Colonic mucosa (tissue), 4 donors: ENCODE measurements around the gene BMP5. TPM values are rescaled to one million over a fixed set of nuclear protein-coding genes. Genes with fewer than 3 reads are reported as not detected.

ENCODE experiments used
- DNase-seq: peaks from one replicate; pipeline ENCODE4 v3.0.0-alpha.2; 2020
- H3K27ac ChIP-seq: fragments of 200-600 bp; one replicate; pipeline ENCODE4 v1.8.0; 2021
- H3K27me3 ChIP-seq: fragments of 200-600 bp; one replicate; pipeline ENCODE4 v1.8.0; 2021
- H3K36me3 ChIP-seq: fragments of 200-600 bp; one replicate; pipeline ENCODE4 v1.8.0; 2021
- H3K4me1 ChIP-seq: fragments of 200-600 bp; one replicate; pipeline ENCODE4 v1.8.0; 2021; ENCODE audit warnings: mild to moderate bottlenecking
- H3K4me3 ChIP-seq: fragments of 200-600 bp; one replicate; pipeline ENCODE4 v1.8.0; 2021
- H3K9ac ChIP-seq, 2 donors: one replicate each; pipeline ENCODE4 v1.7.0; 2013; ENCODE audit warnings: control low read depth in 2 of 2, low read depth in 2 of 2, low read length in 2 of 2
- H3K9me3 ChIP-seq: fragments of 200-600 bp; one replicate; pipeline ENCODE4 v1.8.0; 2021
- intact Hi-C: fragments of 100-400 bp; cut with DNase I; formaldehyde crosslinking; loops from one replicate; pipeline ENCODE4 v1.14.1; 2022
- total RNA-seq, 2 donors: library from RNA; stranded (reverse); fragmentation: NEBNext Ultra II Directional in 1 of 2; extraction: Animal tissue kit (Norgen Biotek cat#: 25700) in 1 of 2; gene quantifications; one replicate each; pipeline ENCODE4 v1.2.1, GENCODE V29; 2021
- TF ChIP-seq, protein P1 (sequence below): fragments of 200-600 bp; IDR thresholded peaks from one replicate; pipeline ENCODE4 v1.8.0; 2022; ENCODE audit warnings: antibody characterized with exemption, mild to moderate bottlenecking
- donor health status: healthy.
- donor health status: DM: no; HTN: no; CAD: no.
- donor health status: DM: no; HTN: no; CAD: no.

Gene BMP5
- total RNA-seq, 2 donors from 2014 or later: 2.4 to 3.2 TPM

- Histone ChIP-seq H3K9me3 (no peaks in the 10 kb centered on the region), H3K4me1 (no peaks in the 10 kb centered on the region), H3K36me3 (no peaks in the 10 kb centered on the region), H3K27ac (no peak overlapping the region), H3K27me3 (no peaks in the 10 kb centered on the region), H3K4me3 (no peak overlapping the region), H3K9ac (no peak overlapping the region)
- TF ChIP-seq, protein P1, sequence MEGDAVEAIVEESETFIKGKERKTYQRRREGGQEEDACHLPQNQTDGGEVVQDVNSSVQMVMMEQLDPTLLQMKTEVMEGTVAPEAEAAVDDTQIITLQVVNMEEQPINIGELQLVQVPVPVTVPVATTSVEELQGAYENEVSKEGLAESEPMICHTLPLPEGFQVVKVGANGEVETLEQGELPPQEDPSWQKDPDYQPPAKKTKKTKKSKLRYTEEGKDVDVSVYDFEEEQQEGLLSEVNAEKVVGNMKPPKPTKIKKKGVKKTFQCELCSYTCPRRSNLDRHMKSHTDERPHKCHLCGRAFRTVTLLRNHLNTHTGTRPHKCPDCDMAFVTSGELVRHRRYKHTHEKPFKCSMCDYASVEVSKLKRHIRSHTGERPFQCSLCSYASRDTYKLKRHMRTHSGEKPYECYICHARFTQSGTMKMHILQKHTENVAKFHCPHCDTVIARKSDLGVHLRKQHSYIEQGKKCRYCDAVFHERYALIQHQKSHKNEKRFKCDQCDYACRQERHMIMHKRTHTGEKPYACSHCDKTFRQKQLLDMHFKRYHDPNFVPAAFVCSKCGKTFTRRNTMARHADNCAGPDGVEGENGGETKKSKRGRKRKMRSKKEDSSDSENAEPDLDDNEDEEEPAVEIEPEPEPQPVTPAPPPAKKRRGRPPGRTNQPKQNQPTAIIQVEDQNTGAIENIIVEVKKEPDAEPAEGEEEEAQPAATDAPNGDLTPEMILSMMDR: no peak
- intact Hi-C loops: no loop called here
- DNase-seq: no peak
These were observed 23.0 kb upstream of the BMP5 start for GRCh38 chr6:55898342-55898741.

DNA sequence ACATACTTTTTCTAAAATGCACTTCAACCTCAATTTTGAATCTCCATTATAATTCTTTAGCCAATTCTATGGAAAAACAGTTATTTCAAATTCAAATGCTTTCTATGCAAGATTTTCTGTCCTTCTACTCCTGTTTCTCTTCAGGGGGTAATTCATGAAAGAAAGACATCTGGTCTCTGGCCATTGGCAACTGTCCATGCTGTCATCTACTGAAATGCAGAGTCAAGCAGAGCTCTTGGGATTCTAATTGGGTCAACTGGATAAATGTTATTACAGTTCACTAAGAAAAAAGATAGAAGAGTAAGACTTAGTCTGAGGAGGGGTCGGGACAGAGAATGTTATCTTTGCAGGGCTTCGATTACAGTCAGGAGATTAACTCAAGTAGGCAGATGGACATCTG is 22.0 kb upstream of the BMP5 start:
- no peaks in the 10 kb centered on the region for H3K36me3 ChIP-seq
- DNase-seq: no peak
- TF ChIP-seq, protein P1: no peak
- H3K27ac ChIP-seq: no peak overlapping the region
- H3K4me1 ChIP-seq: no peaks in the 10 kb centered on the region
- H3K9ac ChIP-seq: no peak overlapping the region
- no peak overlapping the region for H3K4me3 ChIP-seq
- intact Hi-C loops: no loop called here
- H3K9me3 ChIP-seq: no peaks in the 10 kb centered on the region
- H3K27me3 ChIP-seq: no peaks in the 10 kb centered on the region

GRCh38 chr6:55895972-55896730 is 20.8 kb upstream of the BMP5 start:
- TF ChIP-seq, protein P1: no peak
- Histone ChIP-seq H3K9ac (no peak overlapping the region), H3K27ac (no peak overlapping the region), H3K9me3 (no peaks in the 10 kb centered on the region), H3K36me3 (no peaks in the 10 kb centered on the region), H3K27me3 (no peaks in the 10 kb centered on the region), H3K4me1 (no peaks in the 10 kb centered on the region), H3K4me3 (no peak overlapping the region)
- intact Hi-C loops: no loop called here
- DNase-seq: no peak

DNA sequence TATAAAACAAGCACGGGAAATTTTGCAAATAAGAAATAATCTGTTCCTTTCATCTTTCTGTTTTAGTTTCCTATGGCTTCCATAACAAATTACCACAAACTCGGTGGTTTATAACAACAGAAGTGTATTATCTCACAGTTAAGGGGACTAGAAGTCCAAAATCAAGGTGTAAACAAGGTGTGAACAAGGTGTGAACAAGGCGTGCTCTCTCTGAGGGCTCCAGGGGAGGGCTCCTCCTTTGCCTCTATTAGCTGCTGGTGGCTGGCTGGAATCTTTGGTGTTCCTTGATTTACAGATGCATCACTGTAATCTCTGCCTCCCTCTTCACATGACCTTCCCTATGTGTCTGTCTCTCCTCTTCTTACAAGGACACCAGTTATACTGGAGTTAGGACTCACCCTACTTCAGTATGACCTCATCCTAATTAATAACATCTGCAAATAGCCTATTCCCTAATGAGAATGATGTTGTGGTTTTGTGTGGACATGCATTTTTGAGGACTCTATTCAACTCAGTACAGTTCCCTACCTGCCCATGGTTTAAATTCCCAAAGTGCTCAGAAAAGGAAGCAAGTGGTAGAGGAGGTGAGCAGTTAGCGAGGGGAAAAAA is 17.5 kb upstream of the BMP5 start:
- H3K4me1 ChIP-seq: no peaks in the 10 kb centered on the region
- no peaks in the 10 kb centered on the region for H3K9me3 ChIP-seq
- DNase-seq: no peak
- TF ChIP-seq, protein P1: no peak
- intact Hi-C loops: no loop called here
- no peaks in the 10 kb centered on the region for H3K36me3 ChIP-seq
- H3K27ac ChIP-seq: no peak overlapping the region
- H3K4me3 ChIP-seq: no peak overlapping the region
- H3K27me3 ChIP-seq: no peaks in the 10 kb centered on the region
- H3K9ac ChIP-seq: no peak overlapping the region

DNA sequence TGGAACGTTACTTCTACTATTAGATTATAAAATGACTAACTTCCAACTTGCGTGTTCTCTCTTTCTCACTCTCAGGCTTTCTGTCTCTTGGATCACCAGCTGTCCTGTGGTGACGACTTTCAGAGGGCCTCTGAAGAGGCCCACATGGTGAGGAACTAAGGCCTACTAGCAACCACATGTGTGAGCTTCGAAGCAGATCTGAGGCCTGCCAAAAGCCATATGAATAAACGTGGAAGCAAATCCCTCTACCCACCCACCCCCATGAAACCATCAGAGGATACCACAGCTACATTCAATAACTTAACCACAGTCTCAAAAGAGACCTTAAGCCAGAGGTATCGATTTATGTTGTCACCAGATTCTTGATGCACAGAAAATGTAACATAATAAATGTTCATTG is 13.5 kb upstream of the BMP5 start:
- Histone ChIP-seq H3K36me3 (no peaks in the 10 kb centered on the region), H3K27me3 (no peaks in the 10 kb centered on the region), H3K4me1 (no peaks in the 10 kb centered on the region), H3K27ac (no peak overlapping the region), H3K9me3 (no peaks in the 10 kb centered on the region), H3K4me3 (no peak overlapping the region), H3K9ac (no peak overlapping the region)
- intact Hi-C loops: loop anchor here (5.0 to 10.0 kb wide), 3 partner anchors 274 to 612 kb away; no protein-coding TSS in a partner anchor
- DNase-seq: no peak
- TF ChIP-seq, protein P1: no peak
